Colon (tissue), 2 donors: ENCODE measurements around the gene RPRD1B.
"Not testable (repeated sequence)": the region's sequence is repeated elsewhere in the genome, so short reads cannot be mapped to it uniquely, and the experiment has no call there.

Experiments
- FAIRE-seq: peaks from 2 replicates; lab custom pipeline; 2012; peaks lifted over from hg19 to GRCh38; lab: Jason Lieb, UNC
- donor health status: control.
- donor health status: control.

The RPRD1B gene

GRCh38 chr20:38106461-38106860 lies 72.9 kb downstream of the RPRD1B start:
- FAIRE-seq: no peak

- not testable (repeated sequence) for FAIRE-seq
Measured at GRCh38 chr20:38107386-38107785, 73.8 kb downstream of the RPRD1B start.

- FAIRE-seq: not testable (repeated sequence)
Measured at GRCh38 chr20:38107916-38108315, 74.4 kb downstream of the RPRD1B start.

GRCh38 chr20:38108438-38108985 lies 75.0 kb downstream of the RPRD1B start:
- FAIRE-seq: no peak

GRCh38 chr20:38108986-38109541 lies 75.5 kb downstream of the RPRD1B start:
- FAIRE-seq: no peak

GRCh38 chr20:38109591-38110524 lies 76.3 kb downstream of the RPRD1B start:
- FAIRE-seq: no peak

- FAIRE-seq: no peak
Measured at GRCh38 chr20:38110525-38111178, 77.1 kb downstream of the RPRD1B start.

GRCh38 chr20:38111366-38112232 lies 78.1 kb downstream of the RPRD1B start:
- FAIRE-seq: no peak

GRCh38 chr20:38112261-38112929 lies 78.8 kb downstream of the RPRD1B start:
- no peak for FAIRE-seq

- no peak for FAIRE-seq
Measured at GRCh38 chr20:38112930-38113294, 79.4 kb downstream of the RPRD1B start.

GRCh38 chr20:38113401-38114325 lies 80.1 kb downstream of the RPRD1B start:
- no peak for FAIRE-seq

- FAIRE-seq: no peak
Measured at GRCh38 chr20:38114353-38114791, 80.8 kb downstream of the RPRD1B start.

- no peak for FAIRE-seq
Measured at GRCh38 chr20:38115205-38115604, 81.7 kb downstream of the RPRD1B start.

- FAIRE-seq: no peak
Measured at GRCh38 chr20:38115896-38116295, 82.3 kb downstream of the RPRD1B start.

GRCh38 chr20:38116409-38117165 lies 83.0 kb downstream of the RPRD1B start:
- FAIRE-seq: no peak

GRCh38 chr20:38117205-38117604 lies 83.7 kb downstream of the RPRD1B start:
- FAIRE-seq: no peak

- FAIRE-seq: no peak
Measured at GRCh38 chr20:38117635-38118034, 84.1 kb downstream of the RPRD1B start.

- no peak for FAIRE-seq
Measured at GRCh38 chr20:38119446-38119845, 85.9 kb downstream of the RPRD1B start.

- no peak for FAIRE-seq
Measured at GRCh38 chr20:38120625-38120988, 87.1 kb downstream of the RPRD1B start.
